AG04450 (cell line): ENCODE measurements around the gene CAPS. TPM values are rescaled to one million over a fixed set of nuclear protein-coding genes. Genes with fewer than 3 reads are reported as not detected.

ENCODE experiments used
- CTCF ChIA-PET: fragments of 300-600, 350-600 bp; formaldehyde crosslinking; extraction: SDS; loops from one replicate; lab custom pipeline; 2022; ENCODE audit warnings: antibody characterized with exemption, inconsistent platforms; lab: Charles Lee
- POLR2A ChIA-PET: fragments of 350-600 bp; formaldehyde crosslinking; extraction: SDS; loops from one replicate; lab custom pipeline; 2021; ENCODE audit warnings: antibody characterized with exemption, inconsistent platforms; lab: Yijun Ruan, JAX
- DNase-seq: peaks from one replicate; pipeline ENCODE4 v3.0.0-alpha.2; 2011; ENCODE audit warnings: low read depth, low spot score
- H3K27ac ChIP-seq: one replicate; pipeline ENCODE4 v1.5.1; 2012; ENCODE audit warnings: low read depth, low read length, control low read depth
- H3K27me3 ChIP-seq: one replicate; pipeline ENCODE4 v1.6.0; 2012; ENCODE audit warnings: low read length; ENCODE audit not compliant: control insufficient read depth, insufficient read depth
- H3K4me3 ChIP-seq: 2 replicates; pipeline ENCODE4 v1.5.1; 2011; ENCODE audit warnings: mild to moderate bottlenecking, low read depth, low read length, control low read depth
- H3K9me3 ChIP-seq: 2 replicates; pipeline ENCODE4 v1.5.1; 2012; ENCODE audit warnings: low read length; ENCODE audit not compliant: control insufficient read depth, insufficient read depth
- polyA minus RNA-seq: library from RNA; depleted of rRNA, polyadenylated mRNA; stranded (reverse); fragments of >200 nt; gene quantifications from 2 replicates; pipeline ENCODE4 v1.2.3, GENCODE V29; 2011; rRNA and poly(A)+ RNA removed
- polyA plus RNA-seq: library from polyadenylated mRNA; depleted of rRNA; stranded (reverse); fragments of >200 nt; gene quantifications from 2 replicates; pipeline ENCODE4 v1.2.3, GENCODE V29; 2011; rRNA removed
- TF ChIP-seq, protein P1 (sequence below): IDR thresholded peaks from 2 replicates; pipeline ENCODE4 v1.5.1; 2011; ENCODE audit warnings: low read depth, low read length, control low read depth, inconsistent platforms

Gene CAPS
- polyA plus RNA-seq: 2.7 and 2.8 TPM in 2 replicates
- 0.83 and 1.2 TPM in 2 replicates for polyA minus RNA-seq

GRCh38 chr19:5913739-5914357, at the start of gene CAPS:
TSS of gene CAPS (plus strand) at chr19:5914254. CDS start at chr19:5914407, 153 bp downstream.
- peak within 1 kb of the TSS; percentile 21 for H3K27ac ChIP-seq
- CTCF ChIA-PET: no interaction called here
- no peak within 1 kb of the TSS for H3K4me3 ChIP-seq
- no peaks in the 10 kb centered on the region; the same call in 1 of the 2 replicates for H3K9me3 ChIP-seq
- POLR2A ChIA-PET: no interaction called here
- DNase-seq: no peak
- H3K27me3 ChIP-seq: no peaks in the 10 kb centered on the region
- TF ChIP-seq, protein P1, sequence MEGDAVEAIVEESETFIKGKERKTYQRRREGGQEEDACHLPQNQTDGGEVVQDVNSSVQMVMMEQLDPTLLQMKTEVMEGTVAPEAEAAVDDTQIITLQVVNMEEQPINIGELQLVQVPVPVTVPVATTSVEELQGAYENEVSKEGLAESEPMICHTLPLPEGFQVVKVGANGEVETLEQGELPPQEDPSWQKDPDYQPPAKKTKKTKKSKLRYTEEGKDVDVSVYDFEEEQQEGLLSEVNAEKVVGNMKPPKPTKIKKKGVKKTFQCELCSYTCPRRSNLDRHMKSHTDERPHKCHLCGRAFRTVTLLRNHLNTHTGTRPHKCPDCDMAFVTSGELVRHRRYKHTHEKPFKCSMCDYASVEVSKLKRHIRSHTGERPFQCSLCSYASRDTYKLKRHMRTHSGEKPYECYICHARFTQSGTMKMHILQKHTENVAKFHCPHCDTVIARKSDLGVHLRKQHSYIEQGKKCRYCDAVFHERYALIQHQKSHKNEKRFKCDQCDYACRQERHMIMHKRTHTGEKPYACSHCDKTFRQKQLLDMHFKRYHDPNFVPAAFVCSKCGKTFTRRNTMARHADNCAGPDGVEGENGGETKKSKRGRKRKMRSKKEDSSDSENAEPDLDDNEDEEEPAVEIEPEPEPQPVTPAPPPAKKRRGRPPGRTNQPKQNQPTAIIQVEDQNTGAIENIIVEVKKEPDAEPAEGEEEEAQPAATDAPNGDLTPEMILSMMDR: no peak

DNA sequence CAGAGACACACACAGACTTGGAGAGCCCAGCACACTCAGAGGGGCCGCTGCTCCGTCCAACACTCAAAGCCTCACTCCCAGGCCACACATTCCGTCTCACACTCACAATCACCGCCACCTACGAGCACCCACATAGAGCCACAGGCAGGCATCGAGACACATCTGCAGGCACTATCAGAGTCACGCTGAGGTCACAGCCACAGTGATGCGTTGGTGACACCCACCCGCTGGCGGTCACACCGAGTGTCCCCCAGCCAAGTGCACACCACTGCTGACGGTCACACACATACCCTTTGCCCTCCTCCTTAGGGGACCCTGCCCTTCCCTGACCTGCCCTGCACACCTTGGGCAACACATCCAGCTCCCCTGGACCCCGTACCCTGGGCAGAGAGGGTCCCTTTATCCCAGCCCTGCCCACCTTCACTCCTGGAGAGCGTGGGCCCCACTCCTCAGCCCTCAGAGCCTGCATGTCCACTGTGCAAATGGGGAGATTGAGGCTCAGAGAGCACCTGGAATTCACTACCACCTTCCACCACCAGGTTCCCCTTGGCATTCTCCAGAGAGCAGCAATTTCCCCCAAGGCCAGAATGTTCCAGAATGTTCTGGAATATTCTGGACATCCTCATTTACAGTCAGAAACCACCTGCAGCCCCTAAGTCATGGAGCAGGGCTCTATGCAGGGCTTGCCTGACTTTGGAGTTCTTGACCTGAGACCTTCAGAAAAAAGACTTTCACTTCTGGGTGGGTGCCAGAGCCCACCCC, 49.1 kb upstream of the CAPS start:
- H3K27ac ChIP-seq: no peak overlapping the region
- DNase-seq: no peak
- CTCF ChIA-PET: no interaction called here
- H3K4me3 ChIP-seq: no peak overlapping the region
- TF ChIP-seq, protein P1: 0 out of 2 replicates have a peak, but pooled peaks have one; percentile 17
- no peaks in the 10 kb centered on the region for H3K9me3 ChIP-seq
- peaks cover 3% of the 10 kb centered on the region for H3K27me3 ChIP-seq
- POLR2A ChIA-PET: no interaction called here

DNA sequence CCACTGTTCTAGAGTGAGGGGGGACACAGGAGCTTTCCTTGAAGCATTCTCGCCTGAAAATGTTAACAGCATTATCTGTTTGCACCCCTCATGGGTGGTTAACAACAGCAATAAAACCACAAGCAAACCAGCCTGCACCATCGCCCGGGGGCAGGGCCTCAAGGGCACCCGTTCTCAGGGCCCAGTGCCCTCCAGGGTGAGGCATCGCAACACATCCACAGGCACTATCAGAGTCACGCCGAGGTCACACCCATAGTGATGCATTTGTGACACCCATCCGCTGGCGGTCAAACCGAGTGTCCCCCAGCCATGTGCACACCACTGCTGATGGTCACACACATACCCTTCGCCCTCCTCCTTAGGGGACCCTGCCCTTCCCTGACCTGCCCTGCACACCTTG, 48.3 kb upstream of the CAPS start:
- POLR2A ChIA-PET: no interaction called here
- CTCF ChIA-PET: no interaction called here
- TF ChIP-seq, protein P1: no peak

DNA sequence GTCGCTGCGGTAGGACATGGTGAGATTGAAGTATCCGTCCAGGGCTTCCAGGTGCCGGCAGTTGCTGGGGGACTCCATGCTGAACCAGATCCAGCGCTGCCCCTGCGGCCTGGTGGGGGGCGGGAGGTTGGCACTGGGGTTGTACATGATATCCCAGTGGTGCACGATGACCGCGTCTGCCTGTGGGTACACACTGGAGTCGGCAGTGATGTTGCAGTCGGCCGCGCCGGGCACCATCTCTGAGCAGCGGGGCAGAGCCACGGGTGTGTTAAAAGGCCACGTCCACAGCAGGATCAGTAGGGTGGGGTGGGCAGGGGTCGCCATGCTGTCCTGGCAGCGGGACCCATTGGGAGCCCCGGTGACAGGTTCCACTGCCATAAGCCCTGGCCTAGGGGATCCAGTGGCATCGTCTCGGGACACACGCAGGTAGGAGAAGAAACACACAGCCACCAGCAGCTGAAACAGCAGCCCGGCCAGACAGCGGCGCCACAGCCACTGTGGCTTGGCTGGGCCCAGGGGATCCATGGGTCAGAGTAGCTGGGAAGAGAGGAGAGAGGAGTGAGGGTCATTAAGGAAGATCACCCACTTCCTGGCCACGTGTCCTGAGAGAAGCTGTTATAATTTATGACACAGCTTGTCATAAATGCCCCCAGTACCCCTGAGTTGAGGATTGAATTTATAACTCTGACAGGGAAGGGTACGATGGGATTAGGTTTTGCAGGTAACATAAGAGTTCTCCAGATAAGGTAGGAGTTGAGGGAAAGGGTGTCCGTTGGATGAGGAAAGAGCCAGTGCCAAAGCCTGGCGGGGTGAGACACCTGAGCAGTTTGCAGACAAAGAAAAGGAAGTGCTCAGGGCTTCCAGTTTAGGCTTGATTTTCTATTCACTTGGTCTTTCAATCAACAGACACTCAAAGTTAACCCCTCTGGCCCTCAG, 46.6 kb upstream of the CAPS start:
- H3K27me3 ChIP-seq: peaks cover 6% of the 10 kb centered on the region
- TF ChIP-seq, protein P1: no peak
- H3K4me3 ChIP-seq: no peak overlapping the region
- no peak overlapping the region for H3K27ac ChIP-seq
- ChIA-PET POLR2A (interaction anchor here (0.6 kb wide), 1 partner anchor 49 kb away, joined by 3 read pairs; no protein-coding TSS in a partner anchor), CTCF (no interaction called here)
- DNase-seq: no peak
- no peaks in the 10 kb centered on the region for H3K9me3 ChIP-seq

More for the DNA sequence above, 48.3 kb upstream of the CAPS start:
- peaks cover 6% of the 10 kb centered on the region for H3K27me3 ChIP-seq
- H3K4me3 ChIP-seq: no peak overlapping the region
- DNase-seq: no peak
- H3K27ac ChIP-seq: no peak overlapping the region
- H3K9me3 ChIP-seq: no peaks in the 10 kb centered on the region
